Stimulated activated CD8-positive, alpha-beta memory T cell treated with anti-CD3 and anti-CD28 coated beads, Interleukin-4, amount 100 ng/mL, for 48 hours (primary cell): ENCODE results near the gene TRPM3.

Experiments
- DNase-seq: peaks from one replicate; pipeline ENCODE4 v3.0.0-alpha.2; 2020

TRPM3 gene

GRCh38 chr9:70601000-70601951 lies 520.1 kb downstream of the TRPM3 start:
- no peak for DNase-seq

- no peak for DNase-seq
Observed at GRCh38 chr9:70600506-70600905, 520.9 kb downstream of the TRPM3 start.

GRCh38 chr9:70597886-70598285 lies 523.5 kb downstream of the TRPM3 start:
- no peak for DNase-seq

- no peak for DNase-seq
Observed at GRCh38 chr9:70595211-70595610, 526.2 kb downstream of the TRPM3 start.

GRCh38 chr9:70594386-70594944 lies 527.0 kb downstream of the TRPM3 start:
- no peak for DNase-seq

- no peak for DNase-seq
Observed at GRCh38 chr9:70593241-70593640, 528.2 kb downstream of the TRPM3 start.

- no peak for DNase-seq
Observed at GRCh38 chr9:70590315-70590677, 531.1 kb downstream of the TRPM3 start.

- no peak for DNase-seq
Observed at GRCh38 chr9:70589571-70590314, 531.7 kb downstream of the TRPM3 start.

- no peak for DNase-seq
Observed at GRCh38 chr9:70588999-70589398, 532.4 kb downstream of the TRPM3 start.

GRCh38 chr9:70588381-70588780 lies 533.0 kb downstream of the TRPM3 start:
- no peak for DNase-seq

- no peak for DNase-seq
Observed at GRCh38 chr9:70587201-70587600, 534.2 kb downstream of the TRPM3 start.

GRCh38 chr9:70586476-70586875 lies 534.9 kb downstream of the TRPM3 start:
- no peak for DNase-seq

- no peak for DNase-seq
Observed at GRCh38 chr9:70581955-70582350, 539.5 kb downstream of the TRPM3 start.

GRCh38 chr9:70581214-70581954 lies 540.0 kb downstream of the TRPM3 start:
- DNase-seq = no peak

GRCh38 chr9:70580606-70581195 lies 540.7 kb downstream of the TRPM3 start:
- no peak for DNase-seq

GRCh38 chr9:70579686-70580085 lies 541.7 kb downstream of the TRPM3 start:
- no peak for DNase-seq

GRCh38 chr9:70578720-70579119 lies 542.7 kb downstream of the TRPM3 start:
- no peak for DNase-seq

GRCh38 chr9:70577671-70578070 lies 543.8 kb downstream of the TRPM3 start:
- no peak for DNase-seq

GRCh38 chr9:70576116-70576515 lies 545.3 kb downstream of the TRPM3 start:
- DNase-seq = no peak

GRCh38 chr9:70574151-70574837 lies 547.1 kb downstream of the TRPM3 start:
- DNase-seq = no peak

- DNase-seq = no peak
Observed at GRCh38 chr9:70573308-70573707, 548.1 kb downstream of the TRPM3 start.

- DNase-seq = no peak
Observed at GRCh38 chr9:70571258-70571657, 550.2 kb downstream of the TRPM3 start.
